Sigmoid colon (tissue), 4 donors: ENCODE data around the gene TMEM109.

ENCODE experiments used
- EP300 ChIP-seq, 4 donors: sonication (generic); formaldehyde crosslinking; IDR thresholded peaks; one replicate each; pipeline ENCODE4 v1.6.1; 2017; ENCODE audit warnings: antibody characterized with exemption in 4 of 4
- POLR2A ChIP-seq, 2 donors: fragments of 450-650 bp; IDR thresholded peaks; one replicate each; pipeline ENCODE4 v1.6.1; 2016; ENCODE audit warnings: antibody characterized with exemption in 2 of 2, mild to moderate bottlenecking in 2 of 2, moderate library complexity in 2 of 2
- TF ChIP-seq, protein P1 (sequence below), 4 experiments: fragments of 450-650 bp in 3 of 4; fragments of 200-600 bp in 1 of 4; IDR thresholded peaks; one replicate each; pipeline ENCODE4 v1.5.1; 2016 to 2019; ENCODE audit warnings: antibody characterized with exemption in 4 of 4, mild to moderate bottlenecking in 3 of 4, moderate library complexity in 2 of 4

GRCh38 chr11:60895687-60896086 is 18.3 kb upstream of the TMEM109 start:
- TF ChIP-seq, protein P1, sequence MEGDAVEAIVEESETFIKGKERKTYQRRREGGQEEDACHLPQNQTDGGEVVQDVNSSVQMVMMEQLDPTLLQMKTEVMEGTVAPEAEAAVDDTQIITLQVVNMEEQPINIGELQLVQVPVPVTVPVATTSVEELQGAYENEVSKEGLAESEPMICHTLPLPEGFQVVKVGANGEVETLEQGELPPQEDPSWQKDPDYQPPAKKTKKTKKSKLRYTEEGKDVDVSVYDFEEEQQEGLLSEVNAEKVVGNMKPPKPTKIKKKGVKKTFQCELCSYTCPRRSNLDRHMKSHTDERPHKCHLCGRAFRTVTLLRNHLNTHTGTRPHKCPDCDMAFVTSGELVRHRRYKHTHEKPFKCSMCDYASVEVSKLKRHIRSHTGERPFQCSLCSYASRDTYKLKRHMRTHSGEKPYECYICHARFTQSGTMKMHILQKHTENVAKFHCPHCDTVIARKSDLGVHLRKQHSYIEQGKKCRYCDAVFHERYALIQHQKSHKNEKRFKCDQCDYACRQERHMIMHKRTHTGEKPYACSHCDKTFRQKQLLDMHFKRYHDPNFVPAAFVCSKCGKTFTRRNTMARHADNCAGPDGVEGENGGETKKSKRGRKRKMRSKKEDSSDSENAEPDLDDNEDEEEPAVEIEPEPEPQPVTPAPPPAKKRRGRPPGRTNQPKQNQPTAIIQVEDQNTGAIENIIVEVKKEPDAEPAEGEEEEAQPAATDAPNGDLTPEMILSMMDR (IDR thresholded peaks at IDR 0.05), result no peak
- TF ChIP-seq EP300 (IDR thresholded peaks at IDR 0.05) (no peak), POLR2A (IDR thresholded peaks at IDR 0.05) (no peak)
